ENCODE measurements around the gene CCNE1.
"Not testable (repeated sequence)": the region's sequence is repeated elsewhere in the genome, so short reads cannot be mapped to it uniquely, and the experiment has no call there.

Gene CCNE1

GRCh38 chr19:29812881-29813275 lies 1.1 kb downstream of the CCNE1 start:
- in situ Hi-C loops (cut with MboI; ENCODE audit: low sequenced_read_pairs) = no loop called here

GRCh38 chr19:29813642-29814041 lies 1.9 kb downstream of the CCNE1 start:
- in situ Hi-C loops (cut with MboI; ENCODE audit: low sequenced_read_pairs) = no loop called here

- in situ Hi-C loops (cut with MboI; ENCODE audit: low sequenced_read_pairs) = no loop called here
Observed at GRCh38 chr19:29815231-29815630, 3.4 kb downstream of the CCNE1 start.

GRCh38 chr19:29817316-29817715 lies 5.5 kb downstream of the CCNE1 start:
- in situ Hi-C loops (cut with MboI; ENCODE audit: low sequenced_read_pairs) = no loop called here

GRCh38 chr19:29819300-29819699 lies 7.5 kb downstream of the CCNE1 start:
- in situ Hi-C loops (cut with MboI; ENCODE audit: low sequenced_read_pairs) = no loop called here

GRCh38 chr19:29819986-29820385 lies 8.2 kb downstream of the CCNE1 start:
- in situ Hi-C loops (cut with MboI; ENCODE audit: low sequenced_read_pairs) = no loop called here

- in situ Hi-C loops (cut with MboI; ENCODE audit: low sequenced_read_pairs) = no loop called here
Observed at GRCh38 chr19:29823581-29824330, 12.0 kb downstream of the CCNE1 start.

- in situ Hi-C loops (cut with MboI; ENCODE audit: low sequenced_read_pairs) = not testable (repeated sequence)
Observed at GRCh38 chr19:29825263-29825662, 13.5 kb downstream of the CCNE1 start.

- in situ Hi-C loops (cut with MboI; ENCODE audit: low sequenced_read_pairs) = no loop called here
Observed at GRCh38 chr19:29831041-29831548, 19.3 kb downstream of the CCNE1 start.

GRCh38 chr19:29831686-29832085 lies 19.9 kb downstream of the CCNE1 start:
- in situ Hi-C loops (cut with MboI; ENCODE audit: low sequenced_read_pairs) = no loop called here

GRCh38 chr19:29832801-29833200 lies 21.0 kb downstream of the CCNE1 start:
- in situ Hi-C loops (cut with MboI; ENCODE audit: low sequenced_read_pairs) = no loop called here

- in situ Hi-C loops (cut with MboI; ENCODE audit: low sequenced_read_pairs) = no loop called here
Observed at GRCh38 chr19:29833614-29834261, 21.9 kb downstream of the CCNE1 start.

- in situ Hi-C loops (cut with MboI; ENCODE audit: low sequenced_read_pairs) = no loop called here
Observed at GRCh38 chr19:29834991-29835846, 23.4 kb downstream of the CCNE1 start.

- in situ Hi-C loops (cut with MboI; ENCODE audit: low sequenced_read_pairs) = no loop called here
Observed at GRCh38 chr19:29836409-29836825, 24.6 kb downstream of the CCNE1 start.

GRCh38 chr19:29837448-29837981 lies 25.7 kb downstream of the CCNE1 start:
- in situ Hi-C loops (cut with MboI; ENCODE audit: low sequenced_read_pairs) = no loop called here

GRCh38 chr19:29837996-29838395 lies 26.2 kb downstream of the CCNE1 start:
- in situ Hi-C loops (cut with MboI; ENCODE audit: low sequenced_read_pairs) = no loop called here

- in situ Hi-C loops (cut with MboI; ENCODE audit: low sequenced_read_pairs) = no loop called here
Observed at GRCh38 chr19:29840066-29840950, 28.5 kb downstream of the CCNE1 start.

GRCh38 chr19:29841209-29841558 lies 29.4 kb downstream of the CCNE1 start:
- in situ Hi-C loops (cut with MboI; ENCODE audit: low sequenced_read_pairs) = no loop called here

GRCh38 chr19:29841559-29842367 lies 30.0 kb downstream of the CCNE1 start:
- in situ Hi-C loops (cut with MboI; ENCODE audit: low sequenced_read_pairs) = no loop called here
